AG09319 (cell line): ENCODE measurements around the gene LOXL4.

Experiments used
- DNase-seq: peaks from one replicate; pipeline ENCODE4 v3.0.0-alpha.2; 2010; ENCODE audit warnings: low read depth; ENCODE audit errors: extremely low read depth
- TF ChIP-seq, protein P1 (sequence below): IDR thresholded peaks from 2 replicates; pipeline ENCODE4 v1.5.1; 2011; ENCODE audit warnings: low read depth, mild to moderate bottlenecking, inconsistent platforms, low read length, moderate library complexity

LOXL4 gene

DNA sequence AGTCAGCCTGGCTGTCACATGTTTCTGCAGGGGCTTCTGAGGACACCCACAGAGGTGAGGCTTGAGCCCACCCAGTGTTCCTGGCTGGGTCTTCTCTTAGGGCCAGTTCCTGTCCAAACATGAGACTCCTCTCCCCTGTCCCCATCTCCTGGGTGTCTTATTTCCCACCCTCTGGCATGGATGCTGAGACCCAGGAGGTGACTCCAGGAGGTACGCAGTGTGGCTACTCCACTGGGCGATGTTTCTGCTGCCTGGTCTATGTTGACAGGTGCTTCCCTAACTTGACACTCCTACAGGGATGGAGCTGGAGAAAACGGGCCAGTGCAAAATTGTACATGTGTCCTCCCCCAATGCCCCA lies 26.3 kb upstream of the LOXL4 start:
- DNase-seq = no peak
- TF ChIP-seq, protein P1, sequence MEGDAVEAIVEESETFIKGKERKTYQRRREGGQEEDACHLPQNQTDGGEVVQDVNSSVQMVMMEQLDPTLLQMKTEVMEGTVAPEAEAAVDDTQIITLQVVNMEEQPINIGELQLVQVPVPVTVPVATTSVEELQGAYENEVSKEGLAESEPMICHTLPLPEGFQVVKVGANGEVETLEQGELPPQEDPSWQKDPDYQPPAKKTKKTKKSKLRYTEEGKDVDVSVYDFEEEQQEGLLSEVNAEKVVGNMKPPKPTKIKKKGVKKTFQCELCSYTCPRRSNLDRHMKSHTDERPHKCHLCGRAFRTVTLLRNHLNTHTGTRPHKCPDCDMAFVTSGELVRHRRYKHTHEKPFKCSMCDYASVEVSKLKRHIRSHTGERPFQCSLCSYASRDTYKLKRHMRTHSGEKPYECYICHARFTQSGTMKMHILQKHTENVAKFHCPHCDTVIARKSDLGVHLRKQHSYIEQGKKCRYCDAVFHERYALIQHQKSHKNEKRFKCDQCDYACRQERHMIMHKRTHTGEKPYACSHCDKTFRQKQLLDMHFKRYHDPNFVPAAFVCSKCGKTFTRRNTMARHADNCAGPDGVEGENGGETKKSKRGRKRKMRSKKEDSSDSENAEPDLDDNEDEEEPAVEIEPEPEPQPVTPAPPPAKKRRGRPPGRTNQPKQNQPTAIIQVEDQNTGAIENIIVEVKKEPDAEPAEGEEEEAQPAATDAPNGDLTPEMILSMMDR = no peak

DNA sequence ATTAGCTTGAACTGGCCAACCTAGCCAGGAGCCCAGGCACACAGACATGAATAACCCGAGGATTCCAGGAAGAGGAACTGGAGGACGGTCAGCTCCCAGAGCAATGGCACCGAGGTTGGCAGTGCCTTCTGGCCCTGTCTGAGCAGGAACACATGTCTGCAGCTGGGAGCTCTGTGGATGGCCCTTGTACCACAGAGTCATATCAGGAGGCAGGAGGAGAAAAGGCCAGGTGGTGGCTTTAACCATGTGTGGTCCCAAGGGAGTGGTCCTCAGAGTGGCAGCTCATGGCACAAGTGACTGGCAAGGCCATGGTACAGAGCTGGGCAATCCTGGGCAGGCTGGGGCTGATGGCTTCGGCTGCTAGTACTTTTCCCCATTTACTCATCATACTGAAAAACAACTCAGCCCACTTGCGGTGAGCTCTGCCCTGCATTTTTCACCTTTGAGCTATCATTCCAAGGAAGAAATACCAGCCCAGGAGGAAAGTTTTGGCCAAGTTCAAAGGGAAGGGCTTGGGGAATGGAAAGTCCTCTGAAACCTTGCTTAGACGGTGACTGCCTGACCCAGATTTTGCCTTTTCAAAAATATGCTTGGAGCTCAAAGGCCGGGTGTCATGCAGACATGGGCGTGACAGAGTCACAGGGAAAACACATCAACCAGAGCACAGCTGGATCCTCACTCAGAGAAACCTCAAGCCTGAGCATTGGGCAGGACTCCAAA lies 25.7 kb upstream of the LOXL4 start:
- DNase-seq = no peak
- TF ChIP-seq, protein P1 = no peak

DNA sequence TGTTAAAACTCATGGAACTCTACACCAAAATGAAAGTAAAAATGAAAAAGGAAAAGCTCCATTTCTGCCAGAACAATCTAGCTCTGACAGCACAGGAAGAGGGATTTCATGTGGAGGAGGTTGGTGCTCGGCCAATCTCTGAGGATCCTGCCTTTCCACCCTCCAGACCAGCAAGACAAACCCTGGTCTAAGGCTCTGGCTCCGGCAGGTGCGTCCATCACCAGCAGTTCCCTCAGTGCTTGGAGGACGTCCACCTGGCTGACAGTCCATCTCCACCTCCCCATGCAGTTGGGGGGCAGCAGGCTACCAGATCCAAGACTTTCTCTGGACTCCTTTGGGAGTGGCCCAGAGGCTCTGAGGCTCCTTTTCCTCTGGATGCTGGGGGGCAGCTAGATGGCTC lies 25.0 kb upstream of the LOXL4 start:
- TF ChIP-seq, protein P1 = no peak
- no peak for DNase-seq

DNA sequence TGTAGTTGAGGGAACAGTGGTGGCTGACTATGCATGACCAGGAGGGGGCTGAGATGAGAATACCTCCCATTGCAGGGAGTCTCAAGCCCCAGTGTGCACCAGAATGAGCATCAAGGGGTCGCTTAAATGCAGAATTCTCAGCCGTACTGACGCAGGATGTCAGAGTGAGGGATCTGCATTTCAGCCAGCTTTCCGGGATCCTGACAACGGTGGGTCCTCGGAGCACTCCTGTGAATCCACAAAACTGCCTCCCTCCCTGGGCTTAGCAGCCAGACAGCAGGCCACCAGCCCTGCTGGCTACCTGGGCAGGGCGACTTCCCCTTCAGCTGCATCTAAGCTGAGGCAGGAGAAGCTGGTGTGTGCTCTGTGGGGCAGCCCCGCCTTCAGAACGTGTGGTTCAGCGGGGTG lies 21.8 kb upstream of the LOXL4 start:
- TF ChIP-seq, protein P1 = no peak
- DNase-seq = no peak

DNA sequence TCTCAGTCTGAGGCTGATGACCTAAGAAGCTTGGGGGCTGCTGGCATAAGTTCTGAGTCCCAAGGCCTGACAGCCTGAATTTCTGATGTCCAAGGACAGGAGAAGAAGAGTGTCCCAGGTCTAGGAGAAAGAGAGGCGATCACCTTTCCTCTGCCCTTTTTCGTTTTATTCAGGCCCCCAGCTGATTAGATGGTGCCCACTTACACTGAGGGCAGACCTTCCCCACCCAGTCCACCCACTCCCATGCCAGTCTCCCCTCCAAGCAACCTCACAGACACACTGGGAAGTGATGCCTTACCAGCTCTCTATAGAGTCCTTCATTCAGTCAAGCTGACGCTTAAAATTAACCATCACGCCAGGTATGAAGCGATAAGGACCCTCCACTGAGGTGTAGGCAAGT lies 19.3 kb upstream of the LOXL4 start:
- TF ChIP-seq, protein P1 = no peak

DNA sequence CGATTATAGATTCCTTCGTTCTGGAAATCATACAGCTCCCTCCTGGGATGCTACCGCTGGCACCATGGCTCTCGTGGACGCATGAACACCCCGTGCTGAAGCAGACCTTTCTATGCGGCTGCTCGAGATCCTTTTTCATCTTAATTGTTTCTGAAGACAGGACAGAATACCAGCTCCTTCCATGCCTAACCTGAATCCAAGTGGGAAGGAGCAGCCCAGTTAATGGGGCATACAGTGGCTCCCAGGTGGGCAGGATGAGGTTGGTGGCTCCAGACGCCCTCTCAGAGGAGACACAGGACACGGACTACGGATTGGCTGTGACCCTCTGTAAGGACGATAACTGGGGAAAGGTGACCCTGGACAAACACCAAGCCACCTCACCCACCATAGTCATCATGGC lies 18.4 kb upstream of the LOXL4 start:
- TF ChIP-seq, protein P1 = no peak
- no peak for DNase-seq

More for the DNA sequence above, 19.3 kb upstream of the LOXL4 start:
- DNase-seq = no peak

DNA sequence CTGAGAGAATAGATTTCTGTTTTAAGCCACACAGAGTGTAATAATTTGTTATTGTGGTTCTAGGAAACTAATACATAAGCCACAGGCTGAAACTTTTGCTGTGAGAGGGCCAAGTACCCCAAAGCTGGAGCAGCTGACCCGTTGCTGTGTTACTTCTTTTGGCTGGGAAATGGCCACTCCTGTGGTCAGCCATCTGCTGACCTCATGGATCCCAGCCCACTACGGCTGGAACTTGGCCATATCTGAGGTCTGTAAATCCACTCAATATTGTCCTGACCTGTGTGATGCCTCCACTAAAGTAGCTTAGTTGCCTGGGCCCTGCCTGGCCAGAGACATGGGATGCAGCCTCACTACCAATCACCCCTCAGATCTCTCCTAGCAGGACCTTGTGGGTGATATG lies 17.4 kb upstream of the LOXL4 start:
- TF ChIP-seq, protein P1 = no peak

More for the DNA sequence above, 17.4 kb upstream of the LOXL4 start:
- DNase-seq = no peak
